ENCODE measurements around the gene SIGLEC7. TPM values are rescaled to one million over a fixed set of nuclear protein-coding genes. Genes with fewer than 3 reads are reported as not detected.

Gene SIGLEC7
- total RNA-seq, 2 experiments from 2014 or later: 0.20 TPM; not detected in 1

DNA sequence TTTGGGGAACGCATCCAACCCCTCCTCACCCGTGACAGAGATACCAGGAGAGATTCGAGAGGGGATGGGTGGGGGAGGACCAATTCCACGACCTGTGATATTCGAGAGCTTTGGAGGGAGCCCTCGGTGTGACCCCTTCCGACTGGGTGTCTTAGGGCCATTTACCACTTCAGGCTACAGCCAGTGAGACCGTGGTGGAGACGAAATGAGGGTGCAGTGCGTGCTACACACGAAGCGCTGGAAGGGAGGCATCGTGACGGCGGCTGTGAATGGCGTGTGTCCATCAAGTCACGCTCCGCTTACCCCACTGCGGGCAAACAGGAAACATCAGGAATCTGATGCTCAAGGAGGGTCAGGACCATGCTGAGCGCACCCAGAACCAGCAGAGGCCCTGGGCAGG lies 44.3 kb upstream of the SIGLEC7 start:
- Mint-ChIP-seq H3K9me3 (no peaks in the 10 kb centered on the region), H3K27ac (no peak overlapping the region), H3K4me3 (no peak overlapping the region), H3K36me3 (ENCODE audit: low read depth) (peaks cover 45% of the 10 kb centered on the region), H3K4me1 (ENCODE audit: low read depth) (peaks cover 27% of the 10 kb centered on the region), H3K27me3 (no peaks in the 10 kb centered on the region)
- H3K4me1 ChIP-seq (ENCODE audit: insufficient read depth, low read length): peaks cover 22% of the 10 kb centered on the region
- POLR2A ChIA-PET: no interaction called here
- DNase-seq (no peak), ATAC-seq (ENCODE audit: poor library complexity) (no peak)
- no peak overlapping the region for H3K27ac ChIP-seq (ENCODE audit: low read depth in 1 of 2, low read length in 2 of 2)
- TF ChIP-seq, protein P1, sequence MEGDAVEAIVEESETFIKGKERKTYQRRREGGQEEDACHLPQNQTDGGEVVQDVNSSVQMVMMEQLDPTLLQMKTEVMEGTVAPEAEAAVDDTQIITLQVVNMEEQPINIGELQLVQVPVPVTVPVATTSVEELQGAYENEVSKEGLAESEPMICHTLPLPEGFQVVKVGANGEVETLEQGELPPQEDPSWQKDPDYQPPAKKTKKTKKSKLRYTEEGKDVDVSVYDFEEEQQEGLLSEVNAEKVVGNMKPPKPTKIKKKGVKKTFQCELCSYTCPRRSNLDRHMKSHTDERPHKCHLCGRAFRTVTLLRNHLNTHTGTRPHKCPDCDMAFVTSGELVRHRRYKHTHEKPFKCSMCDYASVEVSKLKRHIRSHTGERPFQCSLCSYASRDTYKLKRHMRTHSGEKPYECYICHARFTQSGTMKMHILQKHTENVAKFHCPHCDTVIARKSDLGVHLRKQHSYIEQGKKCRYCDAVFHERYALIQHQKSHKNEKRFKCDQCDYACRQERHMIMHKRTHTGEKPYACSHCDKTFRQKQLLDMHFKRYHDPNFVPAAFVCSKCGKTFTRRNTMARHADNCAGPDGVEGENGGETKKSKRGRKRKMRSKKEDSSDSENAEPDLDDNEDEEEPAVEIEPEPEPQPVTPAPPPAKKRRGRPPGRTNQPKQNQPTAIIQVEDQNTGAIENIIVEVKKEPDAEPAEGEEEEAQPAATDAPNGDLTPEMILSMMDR (IDR thresholded peaks at IDR 0.05): no peak
- H3K4me3 ChIP-seq (ENCODE audit: low read length): no peak overlapping the region
- intact Hi-C loops (cut with DNase I, micrococcal nuclease): loop anchor here in 1 of 2 experiments (5.0 kb wide), 3 partner anchors 40 to 170 kb away; no protein-coding TSS in a partner anchor
- peaks cover 35% of the 10 kb centered on the region for H3K36me3 ChIP-seq (ENCODE audit: insufficient read depth, low read length)
- H3K9me3 ChIP-seq (ENCODE audit: control insufficient read depth in 1 of 2, insufficient read depth in 1 of 2, low read length in 2 of 2): no peaks in the 10 kb centered on the region
- H3K27me3 ChIP-seq (ENCODE audit: control insufficient read depth in 1 of 2, insufficient read depth in 2 of 2, low read length in 2 of 2): no peaks in the 10 kb centered on the region
- CTCF ChIA-PET: no interaction called here

DNA sequence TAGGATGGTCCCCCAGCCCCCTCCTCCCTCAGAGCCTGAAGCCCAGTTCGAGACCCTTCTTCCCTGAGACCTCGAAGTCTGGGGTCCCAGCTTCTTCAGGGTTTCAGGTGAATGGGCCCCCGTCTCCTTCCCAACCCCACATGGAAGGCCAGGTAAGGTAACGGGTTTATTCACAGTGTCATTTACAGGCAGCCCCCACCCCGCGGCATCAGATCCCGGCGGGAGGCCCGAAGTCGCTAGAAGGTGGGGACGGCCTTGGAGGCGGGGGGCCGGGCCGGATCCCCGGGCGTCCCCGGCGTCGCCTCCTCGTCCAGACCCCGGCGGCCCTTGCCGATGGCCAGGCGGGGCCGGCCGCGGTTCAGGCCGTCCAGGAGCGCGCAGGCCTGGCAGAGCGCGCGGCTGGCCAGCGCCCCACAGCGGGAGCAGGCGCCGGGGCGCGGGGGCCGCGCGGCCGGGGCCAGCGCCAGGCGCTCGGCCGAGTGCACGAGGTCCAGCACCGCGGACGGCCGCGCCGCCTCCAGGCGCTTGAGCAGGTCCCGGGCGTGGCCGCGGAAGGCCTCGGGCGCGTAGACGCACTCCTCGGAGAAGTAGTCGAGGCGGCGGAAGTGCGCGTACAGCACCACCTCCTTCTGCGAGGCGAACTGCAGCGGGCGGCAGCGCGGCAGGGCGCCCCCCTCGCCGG lies 43.6 kb upstream of the SIGLEC7 start:
- peak overlapping the region; percentile 25 for H3K4me3 ChIP-seq (ENCODE audit: low read length)
- Mint-ChIP-seq H3K27ac (no peak overlapping the region), H3K9me3 (no peaks in the 10 kb centered on the region), H3K27me3 (no peaks in the 10 kb centered on the region), H3K4me3 (no peak overlapping the region), H3K4me1 (ENCODE audit: low read depth) (peaks cover 31% of the 10 kb centered on the region), H3K36me3 (ENCODE audit: low read depth) (peaks cover 52% of the 10 kb centered on the region)
- ChIA-PET CTCF (no interaction called here), POLR2A (no interaction called here)
- H3K27ac ChIP-seq (ENCODE audit: low read depth in 1 of 2, low read length in 2 of 2): no peak overlapping the region
- H3K36me3 ChIP-seq (ENCODE audit: insufficient read depth, low read length): peaks cover 38% of the 10 kb centered on the region
- intact Hi-C loops (cut with DNase I, micrococcal nuclease): loop anchor here in 1 of 2 experiments (5.0 kb wide), 3 partner anchors 39 to 171 kb away; no protein-coding TSS in a partner anchor
- DNase-seq: peak in 12 of 14 experiments; percentile 20 to 73 (median 46)
- ATAC-seq (ENCODE audit: poor library complexity): peak; percentile 83
- H3K9me3 ChIP-seq (ENCODE audit: control insufficient read depth in 1 of 2, insufficient read depth in 1 of 2, low read length in 2 of 2): no peaks in the 10 kb centered on the region
- TF ChIP-seq, protein P1 (IDR thresholded peaks at IDR 0.05): no peak
- peaks cover 22% of the 10 kb centered on the region for H3K4me1 ChIP-seq (ENCODE audit: insufficient read depth, low read length)
- H3K27me3 ChIP-seq (ENCODE audit: control insufficient read depth in 1 of 2, insufficient read depth in 2 of 2, low read length in 2 of 2): no peaks in the 10 kb centered on the region

DNA sequence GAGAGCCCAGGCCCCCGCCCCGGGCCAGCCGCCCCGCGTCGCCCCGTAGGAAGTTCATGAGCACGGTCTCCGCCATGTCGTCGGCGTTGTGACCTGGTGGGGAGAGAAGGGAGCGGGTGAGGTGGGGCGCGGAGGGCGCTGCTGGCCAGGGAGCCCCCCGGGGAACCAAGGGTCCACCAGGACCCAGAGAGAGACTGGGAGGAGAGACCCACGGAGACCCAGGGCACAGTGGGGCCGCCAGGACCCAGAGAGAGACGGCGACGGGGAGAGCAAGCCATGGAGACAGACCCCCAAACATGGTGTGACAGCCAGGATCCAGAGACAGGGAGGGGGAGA lies 43.1 kb upstream of the SIGLEC7 start:
- Mint-ChIP-seq H3K27ac (no peak overlapping the region), H3K4me1 (ENCODE audit: low read depth) (peaks cover 31% of the 10 kb centered on the region), H3K4me3 (no peak overlapping the region), H3K9me3 (no peaks in the 10 kb centered on the region), H3K27me3 (no peaks in the 10 kb centered on the region), H3K36me3 (ENCODE audit: low read depth) (peaks cover 56% of the 10 kb centered on the region)
- POLR2A ChIA-PET: no interaction called here
- H3K36me3 ChIP-seq (ENCODE audit: insufficient read depth, low read length): peaks cover 40% of the 10 kb centered on the region
- no peaks in the 10 kb centered on the region for H3K27me3 ChIP-seq (ENCODE audit: control insufficient read depth in 1 of 2, insufficient read depth in 2 of 2, low read length in 2 of 2)
- peak overlapping the region in 1 of 2 donors; percentile 7 for H3K27ac ChIP-seq (ENCODE audit: low read depth in 1 of 2, low read length in 2 of 2)
- no peaks in the 10 kb centered on the region for H3K9me3 ChIP-seq (ENCODE audit: control insufficient read depth in 1 of 2, insufficient read depth in 1 of 2, low read length in 2 of 2)
- CTCF ChIA-PET: no interaction called here
- intact Hi-C loops (cut with DNase I, micrococcal nuclease): loop anchor here in 1 of 2 experiments (5.0 kb wide), 3 partner anchors 38 to 172 kb away; no protein-coding TSS in a partner anchor
- no peak for DNase-seq
- TF ChIP-seq, protein P1 (IDR thresholded peaks at IDR 0.05): no peak
- no peak for ATAC-seq (ENCODE audit: poor library complexity)
- H3K4me3 ChIP-seq (ENCODE audit: low read length): peak overlapping the region; percentile 40
- peaks cover 25% of the 10 kb centered on the region for H3K4me1 ChIP-seq (ENCODE audit: insufficient read depth, low read length)

Data from CD4-positive, alpha-beta T cell (primary cell).